WERI-Rb-1 (cell line): ENCODE measurements around the gene PCSK7.

ENCODE experiments used
- DNase-seq: peaks from one replicate; pipeline ENCODE4 v3.0.0-alpha.2; 2020
- H3K27ac ChIP-seq: fragments of 250-450 bp; sonication (Bioruptor Pico); 2 replicates; pipeline ENCODE4 v1.5.1; 2020; ENCODE audit warnings: mild to moderate bottlenecking, moderate library complexity
- H3K27me3 ChIP-seq: fragments of 250-450 bp; sonication (Bioruptor Pico); 2 replicates; pipeline ENCODE4 v1.5.1; 2021; ENCODE audit warnings: mild to moderate bottlenecking, low read depth, moderate library complexity; ENCODE audit not compliant: insufficient read depth, severe bottlenecking
- H3K36me3 ChIP-seq: fragments of 250-450 bp; sonication (Bioruptor Pico); 2 replicates; pipeline ENCODE4 v1.5.1; 2020; ENCODE audit warnings: mild to moderate bottlenecking, moderate library complexity
- H3K4me3 ChIP-seq: 2 replicates; pipeline ENCODE4 v1.5.1; 2011; ENCODE audit warnings: low read depth, mild to moderate bottlenecking, control low read depth, low read length
- H3K9me3 ChIP-seq: fragments of 250-450 bp; sonication (Bioruptor Pico); 2 replicates; pipeline ENCODE4 v1.5.1; 2021; ENCODE audit warnings: mild to moderate bottlenecking, moderate library complexity; ENCODE audit not compliant: severe bottlenecking
- CTCF ChIP-seq: IDR thresholded peaks from 2 replicates; pipeline ENCODE4 v1.5.1; 2011; ENCODE audit warnings: low read depth, mild to moderate bottlenecking, control low read depth, inconsistent platforms, low read length

PCSK7 gene

GRCh38 chr11:117238221-117238620 is 6.3 kb upstream of the PCSK7 start:
- Histone ChIP-seq H3K27ac (no peak overlapping the region), H3K27me3 (no peaks in the 10 kb centered on the region), H3K4me3 (no peak overlapping the region), H3K9me3 (no peaks in the 10 kb centered on the region), H3K36me3 (peaks cover 42% of the 10 kb centered on the region)
- DNase-seq: no peak
- TF ChIP-seq CTCF: no peak

- Histone ChIP-seq H3K27ac (peak overlapping the region; percentile 78), H3K9me3 (no peaks in the 10 kb centered on the region), H3K36me3 (peaks cover 23% of the 10 kb centered on the region), H3K27me3 (no peaks in the 10 kb centered on the region), H3K4me3 (peak overlapping the region; percentile 66)
- peak; percentile 26 for DNase-seq
- TF ChIP-seq CTCF: no peak
Measured at GRCh38 chr11:117232911-117233409, 1.1 kb upstream of the PCSK7 start.

- H3K27me3 ChIP-seq: no peaks in the 10 kb centered on the region
- peak within 1 kb of the TSS; percentile 94 for H3K27ac ChIP-seq
- peak; percentile 71 for DNase-seq
- H3K9me3 ChIP-seq: no peaks in the 10 kb centered on the region
- peak within 1 kb of the TSS; percentile 82 for H3K4me3 ChIP-seq
- peak; percentile 67 for TF ChIP-seq CTCF
- H3K36me3 ChIP-seq: peaks cover 30% of the 10 kb centered on the region
Measured at GRCh38 chr11:117232092-117232878, 412 bp upstream of the PCSK7 start, which contains the start of gene RNF214. RNF214 (plus strand) TSS chr11:117232671; CDS start chr11:117234273, 1,602 bp downstream.

- Histone ChIP-seq H3K27me3 (no peaks in the 10 kb centered on the region), H3K36me3 (peaks cover 37% of the 10 kb centered on the region), H3K27ac (peak overlapping the region; percentile 94), H3K4me3 (peak overlapping the region; percentile 82), H3K9me3 (no peaks in the 10 kb centered on the region)
- no peak for TF ChIP-seq CTCF
- DNase-seq: no peak
Measured at GRCh38 chr11:117230999-117231841, 653 bp downstream of the PCSK7 start.

DNA sequence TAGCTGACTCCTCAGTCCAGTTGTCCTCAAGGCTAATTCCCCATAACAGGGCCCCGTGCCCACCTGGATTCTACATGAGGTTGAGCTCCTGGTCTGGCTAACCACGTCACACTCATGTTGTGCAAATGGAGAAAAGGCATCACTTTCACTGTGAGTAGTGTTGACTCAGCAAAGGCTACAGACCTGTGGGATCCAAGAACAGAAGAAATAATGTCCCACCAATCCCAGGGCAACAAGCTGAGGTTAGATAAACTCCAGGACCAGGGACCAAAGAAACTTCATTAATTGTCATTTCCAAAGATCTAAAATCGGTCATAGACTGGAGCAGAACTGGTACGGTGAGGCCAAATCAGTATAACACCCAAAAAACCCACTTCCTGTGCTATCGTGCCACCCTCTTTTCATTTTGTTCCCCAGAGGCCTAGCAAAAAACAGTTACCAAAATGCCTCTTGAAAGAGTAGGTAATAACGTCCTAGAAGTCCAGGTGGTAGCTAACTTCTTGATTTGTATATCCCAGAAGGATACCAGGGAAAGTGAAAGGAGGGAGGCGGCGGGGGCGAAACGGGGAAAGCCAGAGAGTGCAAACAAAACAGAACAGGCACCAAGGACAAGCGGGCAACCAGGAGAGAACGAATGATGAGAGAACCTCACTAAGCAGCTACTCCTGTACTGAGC is 1.4 kb downstream of the PCSK7 start:
- Histone ChIP-seq H3K9me3 (no peaks in the 10 kb centered on the region), H3K27me3 (no peaks in the 10 kb centered on the region), H3K4me3 (no peak overlapping the region), H3K36me3 (peaks cover 43% of the 10 kb centered on the region), H3K27ac (no peak overlapping the region)
- no peak for DNase-seq
- TF ChIP-seq CTCF: no peak
